GM19099 (cell line): Measurements from ENCODE around the gene LRP2.

Source experiments
- POLR2A ChIP-seq: IDR thresholded peaks from 3 replicates; pipeline ENCODE4 v1.6.1; 2011; ENCODE audit warnings: low read depth; ENCODE audit not compliant: insufficient read length; ENCODE audit errors: extremely low read depth

LRP2 gene

DNA sequence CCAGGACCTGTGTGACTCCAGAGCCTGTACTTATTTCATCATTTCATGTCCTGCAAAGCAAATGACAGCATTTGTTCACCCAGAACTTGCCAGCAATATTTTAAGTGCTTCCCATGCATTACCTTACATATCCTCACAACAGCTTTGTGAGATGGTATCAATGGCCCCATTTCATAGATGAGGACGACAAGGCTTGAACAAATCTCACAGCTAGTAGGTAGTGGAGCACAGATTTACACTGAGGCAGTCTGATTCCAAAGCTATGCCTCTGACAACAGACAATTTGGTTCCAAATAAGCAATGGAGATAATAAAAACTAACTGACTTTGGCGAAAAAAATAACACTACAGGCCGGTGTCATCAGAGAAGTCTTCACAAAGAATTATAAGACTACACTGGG lies 33.5 kb downstream of the LRP2 start:
- no peak for TF ChIP-seq POLR2A

DNA sequence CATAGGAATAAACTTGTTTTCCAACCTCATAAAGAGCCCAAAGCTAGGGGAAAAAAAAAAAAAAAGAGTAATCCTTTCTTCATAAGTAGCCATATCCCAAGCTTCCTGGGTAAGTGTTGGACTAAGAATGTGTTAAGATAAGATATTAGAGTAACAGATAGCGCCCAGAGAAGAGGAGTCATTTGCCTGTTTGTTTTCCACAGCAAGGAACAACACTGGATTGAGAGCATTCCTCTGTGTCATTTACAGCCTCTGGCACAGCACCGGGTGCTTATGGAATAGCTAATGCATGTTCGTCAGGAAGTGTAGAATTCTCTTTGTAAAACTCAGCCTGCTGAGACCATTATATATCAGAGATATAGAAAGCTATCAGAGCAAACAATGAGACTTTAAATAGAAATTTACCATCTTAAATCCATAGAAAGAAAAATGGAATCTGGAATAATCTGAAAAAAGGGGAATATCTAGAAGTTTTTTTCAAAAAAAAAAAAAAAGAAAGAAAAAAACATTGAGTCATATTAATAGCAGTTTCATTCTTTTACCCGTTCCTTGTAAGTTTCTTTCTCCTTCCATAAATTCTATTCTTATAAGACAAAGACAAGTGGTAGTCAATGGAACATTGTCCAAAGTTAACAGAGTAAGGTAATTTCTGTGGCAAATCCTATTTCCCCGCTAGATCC lies 37.6 kb downstream of the LRP2 start:
- TF ChIP-seq POLR2A, result no peak

DNA sequence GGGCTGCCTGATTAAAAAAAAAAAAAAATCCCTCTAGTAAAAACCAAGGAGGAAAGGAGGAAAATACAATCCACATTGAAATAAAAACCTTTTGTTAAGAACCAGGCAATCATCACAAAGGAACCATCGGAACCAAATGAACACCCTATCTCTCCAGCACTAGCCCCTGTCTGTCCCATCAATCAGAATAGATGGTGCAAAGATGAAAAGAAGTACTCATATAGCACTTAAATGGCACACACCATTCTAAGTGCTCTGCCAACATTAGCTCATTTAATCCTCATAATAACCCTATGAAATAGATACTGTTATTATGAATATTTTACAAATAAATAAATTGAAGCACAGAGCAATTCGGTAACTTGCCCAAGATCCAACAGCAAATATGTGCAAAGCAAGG lies 38.5 kb downstream of the LRP2 start:
- no peak for TF ChIP-seq POLR2A

DNA sequence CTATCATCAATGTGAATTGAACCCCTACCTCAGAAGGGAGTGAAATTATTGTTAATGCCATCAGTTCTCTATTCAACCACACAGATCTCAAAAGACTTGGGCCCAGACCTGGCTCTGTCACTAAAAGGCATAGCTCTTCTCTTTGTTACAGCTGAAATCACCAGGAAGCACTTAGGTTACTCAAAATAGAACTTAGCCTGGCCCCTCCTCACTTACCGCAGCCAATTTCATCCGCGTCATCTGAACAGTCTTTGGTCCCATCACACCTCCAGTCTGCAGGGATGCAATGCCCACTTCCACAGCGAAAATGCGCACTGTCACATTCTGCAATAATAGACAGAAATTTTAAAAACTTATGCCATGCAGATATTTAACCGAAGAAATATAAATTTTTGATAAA lies 41.8 kb downstream of the LRP2 start:
- TF ChIP-seq POLR2A, result no peak

DNA sequence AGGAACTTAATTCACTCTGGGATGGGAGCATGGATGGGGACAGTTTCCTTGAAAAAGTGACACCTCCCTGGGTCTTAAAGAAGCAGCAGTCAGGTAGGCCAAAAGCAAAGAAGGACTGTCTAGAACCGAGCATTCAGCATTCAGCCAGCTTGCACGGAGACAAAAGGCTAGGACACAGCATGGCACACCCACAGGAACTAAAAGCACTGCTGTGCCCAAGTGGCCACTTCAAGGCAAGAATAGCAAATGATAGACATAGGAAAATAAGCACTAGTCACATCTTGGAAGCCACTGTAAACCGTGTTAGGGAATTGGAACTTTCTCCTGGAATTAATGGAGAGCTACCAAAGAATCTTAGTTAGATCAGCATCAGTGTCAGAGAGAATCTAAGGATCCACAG lies 47.0 kb downstream of the LRP2 start:
- TF ChIP-seq POLR2A, result no peak

DNA sequence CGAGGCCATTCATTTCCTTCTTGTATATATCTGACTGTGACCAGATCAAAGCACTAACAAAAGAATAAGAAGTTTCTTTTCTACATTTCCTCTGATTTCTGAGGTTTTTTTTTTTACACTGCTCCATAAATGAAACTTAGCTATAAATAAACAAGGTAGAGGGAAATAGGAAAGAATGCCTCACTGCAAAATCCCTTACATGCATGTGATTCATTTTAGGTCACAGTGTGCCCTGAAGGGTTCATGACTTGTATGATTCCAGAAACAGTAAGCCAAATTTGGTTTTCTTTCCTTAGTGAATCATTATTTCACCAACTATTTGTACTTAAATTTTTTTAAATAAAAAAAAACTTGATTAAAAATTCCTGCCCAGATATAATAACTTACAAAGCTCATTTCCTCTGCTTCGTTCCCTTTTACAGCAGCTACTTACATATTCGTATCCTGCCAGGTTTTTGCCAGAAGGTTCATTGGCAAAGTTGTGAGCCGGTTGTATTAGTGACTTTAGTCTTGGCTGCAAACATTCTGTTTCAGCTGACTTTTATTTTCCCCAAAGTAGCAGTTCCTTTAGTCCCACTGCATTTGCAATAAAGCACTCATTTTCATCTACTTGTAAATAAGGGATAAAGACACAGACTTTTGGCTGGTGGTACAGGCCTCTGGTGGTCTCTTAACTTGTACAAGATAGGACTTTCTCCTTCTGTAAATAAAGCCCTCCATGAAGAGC lies 58.6 kb downstream of the LRP2 start:
- TF ChIP-seq POLR2A, result no peak

DNA sequence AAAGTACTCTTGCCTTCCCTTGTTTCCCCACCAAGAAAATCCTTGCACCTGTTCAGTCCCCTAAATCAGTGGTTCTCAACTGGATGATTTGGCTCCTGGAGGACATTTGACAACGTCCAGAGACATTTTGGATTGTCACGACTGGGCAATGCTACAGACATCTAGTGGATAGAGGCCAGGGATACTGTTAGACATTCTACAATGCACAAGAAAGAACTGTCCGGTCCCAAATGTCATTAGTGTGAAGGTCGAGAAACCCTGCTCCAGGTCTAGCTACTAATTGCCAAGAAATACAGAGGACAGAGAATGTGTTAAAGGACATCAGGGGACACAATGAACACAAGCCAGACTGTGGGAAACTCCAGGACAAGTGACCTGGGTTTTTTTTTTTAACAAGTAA lies 60.0 kb downstream of the LRP2 start:
- no peak for TF ChIP-seq POLR2A

DNA sequence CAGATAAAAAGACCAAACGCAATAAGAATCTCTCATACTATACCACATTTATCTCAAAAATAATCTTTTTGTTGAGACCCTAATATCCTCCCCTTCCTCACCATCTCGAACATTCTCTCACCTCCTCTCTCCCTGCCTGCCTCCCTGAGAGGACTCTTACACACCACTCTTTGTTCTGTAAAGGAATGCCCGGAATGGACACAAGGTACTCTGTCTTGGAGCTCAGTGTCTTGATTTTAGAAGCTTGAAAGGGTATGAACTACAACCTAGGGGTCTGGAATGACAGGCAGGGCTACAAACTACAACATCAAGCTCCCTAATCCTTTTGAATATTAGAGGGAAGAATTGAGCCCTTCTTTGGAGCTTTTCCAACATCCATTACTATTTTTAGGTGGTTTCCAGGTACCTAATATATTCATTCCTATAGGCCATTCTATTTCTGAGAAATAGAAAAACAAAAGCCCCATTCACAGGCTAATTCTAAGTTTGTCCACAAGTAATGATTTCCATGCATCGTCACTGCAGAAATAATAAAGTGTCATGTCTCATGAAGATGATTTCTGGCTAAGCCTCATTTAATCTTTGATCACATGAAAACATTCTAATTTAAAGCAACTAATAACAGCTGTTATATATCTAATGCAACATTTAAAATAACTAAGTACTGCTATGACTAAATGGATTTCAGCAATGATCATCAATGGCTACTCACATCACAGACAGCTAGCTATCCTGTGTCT lies 60.6 kb downstream of the LRP2 start:
- TF ChIP-seq POLR2A, result no peak

DNA sequence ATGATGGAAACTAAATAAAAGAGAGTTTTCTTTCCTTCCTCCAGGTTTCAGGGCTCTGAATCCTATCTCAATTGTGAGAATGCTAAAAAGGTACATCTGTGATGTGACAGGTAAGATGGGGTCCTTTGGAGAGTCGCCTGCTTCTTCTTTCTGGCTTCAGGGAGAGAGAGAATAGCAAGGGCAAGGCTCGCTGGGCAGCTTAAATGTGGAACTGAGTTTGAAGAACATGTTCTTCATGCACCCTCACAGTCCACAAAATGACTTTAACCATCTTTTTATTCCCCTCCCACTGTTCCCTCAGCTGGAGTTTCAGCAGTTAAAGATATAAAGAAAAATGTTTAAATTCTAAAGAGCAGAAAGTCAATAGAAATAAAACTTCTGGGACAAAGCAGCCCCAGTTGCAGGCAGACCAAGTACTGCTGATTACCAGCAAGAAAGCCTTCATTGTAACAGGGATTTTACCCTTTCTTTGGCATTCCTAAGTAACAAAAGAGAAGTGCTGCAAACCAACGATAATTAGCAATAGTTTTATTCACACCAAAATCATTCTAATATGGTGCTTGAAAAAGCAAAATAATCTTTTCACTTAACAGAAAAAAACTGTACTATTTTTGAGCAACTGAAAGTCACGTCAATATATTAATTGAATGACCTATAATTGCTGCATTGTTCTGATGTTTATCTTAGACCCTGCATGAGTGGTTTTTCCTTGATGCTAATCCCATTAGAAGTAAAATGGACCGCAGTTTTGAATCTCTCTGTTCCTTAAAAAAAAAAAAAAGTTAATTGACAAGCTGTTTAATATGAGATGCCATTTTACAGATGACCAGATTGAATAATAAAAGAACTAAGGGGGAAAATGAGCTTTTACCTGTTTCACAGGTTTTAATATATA lies 61.5 kb downstream of the LRP2 start:
- TF ChIP-seq POLR2A, result no peak

DNA sequence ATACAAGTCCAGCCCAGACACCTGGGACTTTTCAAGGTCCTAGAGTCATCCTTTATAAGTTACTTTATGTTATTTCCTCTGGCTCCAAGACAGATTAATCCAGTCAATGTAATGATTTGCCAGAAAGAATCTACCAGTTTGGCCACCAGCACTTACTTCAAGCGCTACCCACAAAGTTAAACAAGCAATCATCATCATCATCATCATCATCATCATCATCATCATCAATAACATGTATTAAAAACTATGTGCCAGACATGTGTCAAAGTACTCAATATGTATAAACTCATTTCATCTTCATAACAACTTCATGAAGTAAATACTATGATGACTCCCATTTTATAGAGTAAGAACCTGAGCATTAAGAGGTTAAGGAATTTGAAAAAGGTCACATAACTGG lies 64.3 kb downstream of the LRP2 start:
- no peak for TF ChIP-seq POLR2A

DNA sequence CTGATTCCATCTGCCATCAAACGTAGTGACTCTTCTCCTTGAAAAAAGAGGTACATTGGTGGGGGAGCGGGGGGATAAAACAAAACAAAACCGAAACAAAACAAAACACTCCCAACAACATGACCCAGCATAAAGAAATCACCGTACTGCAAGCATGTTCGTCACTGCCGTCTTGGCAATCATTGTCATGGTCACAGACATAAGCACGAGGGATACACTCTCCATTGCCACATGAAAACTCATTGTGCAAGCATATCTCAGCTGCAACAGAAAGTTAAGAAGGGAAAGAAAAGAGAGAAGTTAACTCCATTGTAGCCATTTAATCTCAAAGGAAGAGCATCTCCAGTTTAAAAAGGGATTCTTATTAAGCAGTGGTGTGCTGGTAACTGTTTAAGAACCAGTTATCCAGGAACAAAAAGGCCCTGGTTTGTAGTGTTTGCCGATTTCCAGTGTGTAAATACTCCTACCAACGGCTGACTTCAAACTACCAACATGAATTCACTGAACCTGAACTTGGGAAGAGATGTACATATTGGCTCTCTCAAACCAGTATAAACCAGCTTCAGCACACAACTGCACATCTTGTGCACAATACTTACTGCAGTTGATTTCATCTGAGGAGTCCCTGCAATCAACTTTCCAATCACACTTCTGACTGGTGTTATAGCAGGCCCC lies 68.2 kb downstream of the LRP2 start:
- TF ChIP-seq POLR2A, result no peak

DNA sequence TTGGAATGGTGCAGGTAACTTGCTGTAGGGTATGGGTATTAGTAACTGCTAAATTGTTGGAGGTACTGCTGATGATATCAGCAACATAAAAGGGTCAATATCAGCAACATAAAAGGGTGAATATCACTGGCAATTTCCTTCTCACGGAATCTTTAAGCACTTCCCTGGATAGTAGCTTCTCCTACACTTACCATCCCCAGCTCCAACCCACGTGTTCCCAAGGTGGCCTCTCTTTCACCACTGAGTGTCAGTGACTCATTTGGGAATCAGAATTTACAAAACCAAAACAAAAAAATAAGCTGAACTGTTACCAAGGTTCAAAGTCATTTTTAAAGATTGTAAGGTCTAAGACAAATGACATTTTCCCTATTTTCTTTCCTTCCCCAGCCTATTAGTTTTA lies 70.8 kb downstream of the LRP2 start:
- TF ChIP-seq POLR2A, result no peak

DNA sequence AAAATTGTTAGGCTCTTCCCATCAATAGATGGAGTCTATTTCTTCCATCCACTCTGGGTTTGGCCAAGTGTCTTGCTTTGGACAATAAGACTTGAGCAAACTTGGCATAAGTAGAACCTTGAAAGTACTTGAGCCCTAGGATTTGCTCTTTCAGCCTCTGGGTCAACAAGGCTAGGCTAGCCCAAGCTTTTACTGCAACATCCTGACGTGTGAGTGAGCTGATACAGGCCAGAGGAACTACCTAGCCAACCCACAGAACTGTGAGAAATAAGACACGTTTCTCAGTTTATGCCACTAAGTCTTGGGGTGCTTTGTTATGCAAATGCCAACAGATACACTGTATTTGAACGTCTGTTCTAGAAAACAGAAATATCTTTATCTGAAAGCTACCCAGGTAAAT lies 71.9 kb downstream of the LRP2 start:
- TF ChIP-seq POLR2A, result no peak

DNA sequence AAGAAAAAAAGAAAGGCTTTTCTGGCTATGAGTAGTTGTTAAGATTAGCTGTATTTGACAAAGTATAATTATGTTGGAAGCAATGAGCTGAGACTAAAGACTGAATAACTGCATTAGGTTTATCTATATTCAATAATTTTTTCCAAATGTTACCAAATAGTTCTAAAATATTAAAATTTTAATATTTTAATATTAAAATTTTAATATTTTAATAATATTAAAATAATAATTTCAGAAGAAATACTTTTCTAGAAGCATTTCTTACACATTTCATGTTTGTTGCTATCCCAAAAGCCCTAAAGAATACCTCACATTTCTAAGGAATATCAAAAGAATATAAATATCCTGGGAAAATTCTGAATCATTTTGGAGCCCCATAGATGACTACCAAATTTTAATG lies 74.7 kb downstream of the LRP2 start:
- no peak for TF ChIP-seq POLR2A
